Skin of body (tissue), 2 donors: ENCODE results near the gene ATP1A2. TPM values are rescaled to one million over a fixed set of nuclear protein-coding genes. Genes with fewer than 3 reads are reported as not detected.
A peak's percentile ranks its signal among the peaks of the same experiment; 100 is the strongest.
"Not testable (repeated sequence)": the region's sequence is repeated elsewhere in the genome, so short reads cannot be mapped to it uniquely, and the experiment has no call there.

Experiments
- DNase-seq: peaks from one replicate; lab custom pipeline; 2025; lab: John Stamatoyannopoulos, UW
- total RNA-seq: library from RNA; depleted of rRNA; stranded (reverse); fragments of >200 nt; gene quantifications from one replicate; pipeline ENCODE4 v1.2.3, GENCODE V29; 2014

Gene ATP1A2
- total RNA-seq, 1 donor from 2014 or later = 20.7 TPM

DNA sequence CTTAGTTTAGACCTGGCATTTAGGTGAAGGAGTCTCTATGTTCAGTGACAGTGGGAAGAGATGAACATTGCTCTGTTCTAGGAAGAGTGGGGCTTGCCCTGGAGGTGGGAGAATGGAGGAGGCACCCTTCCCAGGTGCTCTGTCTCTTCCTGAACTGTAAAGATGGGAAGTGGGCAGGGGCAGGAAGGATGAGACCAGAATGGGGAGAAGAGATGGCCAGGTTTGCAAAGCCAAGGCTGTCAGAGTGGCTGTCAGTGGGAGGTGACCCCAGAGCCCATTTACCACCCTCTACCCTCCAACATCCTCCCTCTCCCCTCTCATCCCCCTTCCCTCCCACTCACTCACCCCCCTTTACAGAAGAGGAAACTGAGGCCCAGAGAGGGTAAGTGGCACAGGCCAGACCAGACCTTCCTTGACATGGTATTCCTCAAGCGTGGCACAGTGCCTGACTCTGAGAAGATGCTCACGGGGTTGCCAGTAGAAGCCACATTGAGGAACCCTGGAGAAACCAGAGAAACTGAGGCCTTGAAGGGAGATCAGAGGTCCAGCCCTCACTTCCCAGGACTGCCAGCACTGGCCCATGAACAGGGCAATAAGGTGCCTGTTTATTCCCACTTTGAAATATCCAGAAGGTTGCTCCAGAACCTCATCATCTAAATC lies 15.7 kb upstream of the ATP1A2 start:
- no peak for DNase-seq

DNA sequence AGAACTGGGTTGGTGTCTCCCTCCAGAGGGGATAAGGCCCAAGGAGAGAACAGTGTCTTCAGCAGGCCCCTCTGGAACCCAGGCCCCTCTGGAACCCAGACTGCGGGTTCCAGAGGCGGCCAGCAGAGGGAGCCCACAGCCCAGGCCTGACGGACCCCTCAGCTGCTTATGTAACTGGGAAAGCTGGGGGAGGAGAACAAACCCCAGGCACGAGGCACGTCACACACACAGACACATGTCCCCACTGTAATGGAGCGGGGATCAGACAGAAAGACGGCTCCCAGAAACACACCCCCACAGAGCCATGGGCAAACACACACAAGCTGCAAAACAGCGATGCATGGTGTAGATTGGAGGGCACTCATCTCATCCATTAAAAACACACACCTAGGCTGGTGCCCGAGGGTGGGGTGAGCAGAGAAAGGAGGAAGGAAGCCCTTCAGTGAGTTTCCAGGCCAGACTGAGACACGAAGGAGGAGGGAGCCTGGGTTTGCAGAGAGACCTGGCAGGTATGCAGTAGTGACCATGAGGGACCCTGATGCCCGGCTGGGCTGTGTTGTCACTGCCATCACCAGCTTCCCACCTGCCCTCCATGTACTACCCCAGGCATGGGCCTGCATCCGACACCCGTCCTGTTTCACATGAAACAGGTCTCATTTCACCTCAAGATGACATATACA lies 14.4 kb upstream of the ATP1A2 start:
- DNase-seq = peak; percentile 53

DNA sequence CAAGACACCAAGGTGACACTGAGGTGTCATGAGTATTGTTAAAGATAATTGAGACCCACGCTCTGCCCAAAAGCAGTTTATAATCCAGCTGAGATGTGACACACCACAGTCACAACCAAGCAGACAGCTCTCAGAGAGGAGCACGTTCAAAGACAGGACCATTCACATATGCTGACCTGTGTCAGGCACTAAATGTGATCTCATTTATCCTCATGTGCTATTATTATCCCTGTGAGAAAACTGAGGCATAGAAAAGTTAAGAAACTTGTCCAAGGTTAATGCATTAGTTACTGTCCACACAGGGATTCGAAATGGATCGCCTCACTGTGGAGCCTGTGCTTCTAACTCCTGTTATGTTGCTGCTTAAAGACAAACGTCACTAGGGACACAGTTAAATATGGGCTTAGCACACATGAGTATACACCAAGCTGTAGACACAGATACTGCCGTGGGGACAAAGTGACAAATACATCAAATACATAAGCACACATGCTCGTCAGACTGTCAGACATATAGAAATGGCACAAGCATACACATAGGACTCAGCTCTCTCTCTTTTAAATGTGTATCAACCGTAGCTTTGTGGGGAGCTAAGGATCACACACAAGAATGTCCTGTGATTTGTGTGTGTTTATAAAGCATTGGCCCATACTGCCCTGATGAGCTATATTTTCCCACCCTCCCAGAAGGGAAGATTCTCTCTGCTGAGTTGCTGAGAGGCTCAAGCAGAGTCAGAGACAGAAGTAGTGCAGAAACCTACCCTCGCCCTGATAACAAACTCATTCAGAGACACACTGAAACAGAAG lies 13.6 kb upstream of the ATP1A2 start:
- peak; percentile 16 for DNase-seq

DNA sequence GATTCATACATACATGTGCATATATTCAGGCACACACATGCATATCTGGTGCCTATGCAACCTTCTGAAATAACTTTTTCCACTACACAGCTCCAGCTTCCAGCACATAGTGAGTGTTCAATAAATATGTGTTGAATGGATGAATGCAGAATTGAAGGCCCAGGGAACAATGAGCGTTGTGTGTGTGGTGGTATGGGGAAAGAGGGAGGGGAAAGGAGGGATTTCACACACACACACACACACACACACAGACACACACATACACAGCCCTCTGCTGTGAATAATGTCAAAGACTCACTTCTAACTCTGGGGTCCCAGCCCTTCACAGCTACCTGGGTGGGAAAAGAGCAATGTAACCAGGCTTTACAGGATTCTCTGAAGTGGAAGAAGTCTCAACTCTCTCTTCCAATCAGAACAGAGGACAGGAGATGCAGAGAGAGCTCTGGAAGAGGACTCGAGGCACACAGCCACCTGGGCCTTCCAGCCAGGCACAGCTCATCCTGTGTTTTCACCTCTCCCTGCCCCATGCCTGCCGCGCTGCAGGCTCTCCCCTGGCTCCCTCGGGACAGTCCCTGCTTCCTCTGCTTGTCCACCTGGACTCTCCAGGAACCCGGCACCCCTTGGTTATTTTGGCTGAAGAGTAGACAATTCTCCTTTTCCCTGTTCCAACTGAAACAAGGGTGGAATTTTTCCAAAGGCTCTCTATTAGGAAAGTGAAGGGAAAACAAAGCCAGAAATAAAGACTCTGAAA lies 11.7 kb upstream of the ATP1A2 start:
- no peak for DNase-seq

DNA sequence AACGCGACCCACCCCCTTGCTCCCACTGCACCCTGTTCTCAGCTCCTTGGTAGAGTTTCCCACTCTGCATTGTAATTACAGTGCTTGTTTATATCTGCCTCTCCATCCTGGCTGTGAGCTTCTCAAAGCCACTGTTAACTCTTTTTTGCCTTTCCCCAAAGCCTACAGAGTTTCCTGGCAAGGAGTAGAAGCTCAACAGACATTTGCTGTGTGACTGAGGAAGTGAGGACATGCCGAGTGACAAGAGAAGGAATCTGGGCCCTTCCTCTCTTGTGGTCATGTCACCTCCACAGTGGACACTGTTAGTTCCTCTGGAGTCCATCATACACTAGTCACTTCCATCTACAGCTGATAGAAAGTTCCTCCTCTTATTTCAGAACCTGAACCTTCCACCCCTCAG lies 11.1 kb upstream of the ATP1A2 start:
- DNase-seq = no peak

DNA sequence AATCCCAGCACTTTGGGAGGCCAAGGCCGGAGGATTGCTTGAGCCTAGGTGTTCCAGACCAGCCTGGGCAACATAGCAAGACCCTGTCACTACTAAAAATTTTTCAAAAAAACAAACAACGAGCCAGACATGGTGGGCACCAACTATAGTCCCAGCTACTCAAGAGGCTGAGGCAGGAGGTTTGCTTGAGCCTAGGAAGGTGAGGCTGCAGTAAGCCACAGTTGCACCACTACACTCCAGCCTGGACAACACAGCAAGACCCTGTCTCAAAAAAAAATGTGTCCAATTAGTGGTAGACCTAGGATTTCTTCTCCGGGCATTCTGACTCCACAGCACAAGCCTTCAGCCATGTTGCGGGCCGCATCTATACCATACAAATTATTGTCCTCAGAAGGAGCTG lies 10.4 kb upstream of the ATP1A2 start:
- no peak for DNase-seq

DNA sequence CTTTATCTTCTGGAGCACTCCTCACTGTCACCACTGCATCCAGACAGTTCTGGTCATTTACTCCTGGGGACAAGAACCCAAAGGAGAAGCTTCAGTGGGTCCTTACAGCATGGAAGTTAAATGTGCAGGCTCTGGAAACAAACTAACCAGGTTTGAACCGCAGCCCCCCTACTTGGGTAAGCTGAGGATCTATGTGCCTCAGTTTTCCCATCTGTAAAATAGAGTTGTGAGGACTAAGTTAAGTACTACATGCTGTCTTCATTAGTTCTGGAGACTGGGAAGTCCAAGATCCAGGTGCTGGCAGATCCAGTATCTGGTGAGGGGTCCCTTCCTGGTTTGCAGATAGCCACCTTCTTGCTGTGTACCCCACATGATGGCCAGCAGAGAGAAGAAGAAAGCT lies 8.0 kb upstream of the ATP1A2 start:
- DNase-seq = no peak

DNA sequence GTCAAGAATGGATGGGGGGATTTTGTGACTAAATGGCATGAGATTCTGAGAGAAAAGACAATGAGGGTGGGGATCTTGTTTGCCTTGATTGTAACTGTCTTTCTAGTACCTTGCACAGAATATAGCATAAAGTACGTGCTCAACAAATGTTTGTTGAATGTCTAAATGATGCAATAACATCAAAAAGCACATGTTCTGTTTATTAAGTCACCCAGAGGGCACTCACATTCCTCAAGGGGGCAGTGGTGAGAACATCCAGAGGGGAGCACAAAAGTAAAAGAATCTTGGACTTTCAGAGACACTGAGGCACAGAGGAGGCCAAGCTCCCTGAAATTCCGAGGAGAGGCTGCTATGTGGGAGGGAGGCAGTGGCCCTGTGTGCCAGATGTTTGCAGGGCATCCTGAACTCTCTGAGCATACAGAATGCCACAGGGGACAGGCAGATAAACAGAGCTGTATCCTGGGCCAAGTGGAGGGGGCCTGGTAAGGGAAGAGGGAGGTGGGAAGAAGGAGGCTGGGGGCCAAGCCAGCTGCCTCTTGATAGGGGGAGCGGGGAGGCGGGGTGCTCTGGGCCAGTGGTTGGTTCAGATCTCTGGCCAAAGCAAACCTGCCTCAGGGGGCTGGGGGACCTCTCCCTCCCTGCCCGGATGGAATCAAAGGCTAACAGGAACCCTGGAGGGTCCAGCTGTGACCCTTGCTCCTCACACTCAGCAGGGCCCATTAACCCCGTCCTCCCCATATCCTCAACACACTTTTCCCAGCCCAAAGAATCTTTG lies 6.5 kb upstream of the ATP1A2 start:
- peak; percentile 50 for DNase-seq

DNA sequence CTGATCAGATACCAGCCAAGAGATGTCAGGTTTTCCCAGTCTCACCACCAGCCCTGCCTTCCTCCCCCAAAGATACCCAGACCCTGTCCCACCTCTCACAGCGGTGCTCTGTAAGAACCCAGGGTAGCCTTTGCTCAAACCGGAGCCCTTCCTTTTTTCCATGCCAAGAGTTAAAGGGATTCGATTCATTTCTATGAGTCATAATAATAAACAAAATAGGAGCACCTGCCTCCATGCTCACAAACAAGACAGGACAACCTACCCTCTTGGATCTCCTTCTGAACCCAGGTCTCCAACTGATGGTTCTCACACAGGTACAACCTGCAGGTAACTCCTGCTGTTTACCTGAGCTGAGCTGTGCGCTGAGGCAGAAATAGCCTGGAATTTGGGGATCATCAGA lies 5.9 kb upstream of the ATP1A2 start:
- DNase-seq = no peak

DNA sequence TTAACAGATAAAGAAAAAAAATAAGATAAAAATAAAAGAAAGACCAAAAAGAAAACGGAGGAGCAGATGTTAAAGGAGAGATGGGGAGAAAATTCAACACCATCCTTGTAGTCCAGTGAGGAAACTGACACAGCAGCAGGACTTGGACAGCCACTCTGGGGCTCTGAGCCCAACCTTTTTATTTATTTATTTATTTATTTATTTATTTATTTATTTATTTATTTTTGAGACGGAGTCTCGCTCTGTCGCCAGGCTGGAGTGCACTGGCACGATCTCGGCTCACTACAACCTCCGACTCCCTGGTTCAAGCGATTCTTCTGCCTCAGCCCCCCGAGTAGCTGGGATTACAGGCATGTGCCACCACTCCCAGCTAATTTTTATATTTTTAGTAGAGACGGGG lies 4.1 kb upstream of the ATP1A2 start:
- DNase-seq = not testable (repeated sequence)

DNA sequence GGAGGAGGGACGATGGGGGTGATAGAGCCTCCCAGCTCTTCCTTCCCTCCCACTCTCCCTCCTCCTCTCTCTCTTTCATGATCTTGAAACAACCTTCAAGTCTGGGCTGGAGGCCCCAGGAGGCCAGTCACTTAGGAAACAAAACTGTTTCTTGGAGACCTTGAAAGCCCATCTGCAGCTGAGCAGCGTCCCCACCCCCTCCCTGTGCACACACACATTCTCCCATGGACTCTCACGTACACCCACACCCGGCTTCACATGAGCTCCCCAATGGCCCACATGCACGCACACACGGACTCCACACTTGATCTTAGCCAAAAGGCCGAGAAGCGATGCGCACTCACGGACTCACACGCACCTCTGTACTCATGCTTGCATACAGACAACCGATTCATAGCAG lies 3.2 kb upstream of the ATP1A2 start:
- DNase-seq = peak; percentile 48

DNA sequence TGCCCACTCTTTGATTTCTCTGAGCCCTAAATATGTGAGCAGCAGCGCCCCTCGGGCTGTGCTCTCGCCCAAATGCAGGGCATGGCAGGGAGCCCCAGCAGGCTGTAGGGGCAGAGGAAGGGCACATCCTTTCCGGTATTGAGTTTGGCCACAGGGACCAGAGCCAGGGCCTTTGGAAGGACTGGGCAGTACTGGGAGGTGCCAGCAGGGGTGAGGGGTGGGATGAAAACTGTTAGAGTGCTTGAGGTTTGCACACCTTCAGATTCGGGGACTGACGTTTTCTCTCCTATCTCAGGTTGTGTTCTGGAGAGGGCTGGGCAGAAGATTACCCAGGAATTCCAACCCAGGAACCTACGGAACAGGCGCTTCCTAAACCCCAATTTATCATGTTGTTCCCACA lies 2.2 kb upstream of the ATP1A2 start:
- DNase-seq = no peak

DNA sequence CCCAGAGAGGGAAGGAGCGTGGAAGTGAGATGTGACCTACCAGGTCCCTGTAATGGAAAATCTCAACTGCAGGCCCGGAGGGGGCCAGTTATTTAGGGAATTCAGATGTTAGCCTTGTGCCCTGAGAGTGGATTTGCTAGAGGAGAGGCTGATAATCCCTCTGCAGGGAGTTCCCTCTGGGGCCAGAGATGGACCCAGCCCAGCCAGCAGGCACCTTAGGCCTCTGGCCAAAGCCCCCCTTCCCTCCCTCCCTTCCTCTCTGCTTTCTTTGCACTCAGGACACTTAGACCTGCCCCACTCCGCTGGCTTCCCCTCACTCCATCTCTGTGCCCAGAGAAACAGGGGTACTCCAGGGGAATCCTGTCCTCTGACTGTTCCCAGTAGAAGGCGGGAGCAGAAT lies 1.5 kb upstream of the ATP1A2 start:
- DNase-seq = no peak

DNA sequence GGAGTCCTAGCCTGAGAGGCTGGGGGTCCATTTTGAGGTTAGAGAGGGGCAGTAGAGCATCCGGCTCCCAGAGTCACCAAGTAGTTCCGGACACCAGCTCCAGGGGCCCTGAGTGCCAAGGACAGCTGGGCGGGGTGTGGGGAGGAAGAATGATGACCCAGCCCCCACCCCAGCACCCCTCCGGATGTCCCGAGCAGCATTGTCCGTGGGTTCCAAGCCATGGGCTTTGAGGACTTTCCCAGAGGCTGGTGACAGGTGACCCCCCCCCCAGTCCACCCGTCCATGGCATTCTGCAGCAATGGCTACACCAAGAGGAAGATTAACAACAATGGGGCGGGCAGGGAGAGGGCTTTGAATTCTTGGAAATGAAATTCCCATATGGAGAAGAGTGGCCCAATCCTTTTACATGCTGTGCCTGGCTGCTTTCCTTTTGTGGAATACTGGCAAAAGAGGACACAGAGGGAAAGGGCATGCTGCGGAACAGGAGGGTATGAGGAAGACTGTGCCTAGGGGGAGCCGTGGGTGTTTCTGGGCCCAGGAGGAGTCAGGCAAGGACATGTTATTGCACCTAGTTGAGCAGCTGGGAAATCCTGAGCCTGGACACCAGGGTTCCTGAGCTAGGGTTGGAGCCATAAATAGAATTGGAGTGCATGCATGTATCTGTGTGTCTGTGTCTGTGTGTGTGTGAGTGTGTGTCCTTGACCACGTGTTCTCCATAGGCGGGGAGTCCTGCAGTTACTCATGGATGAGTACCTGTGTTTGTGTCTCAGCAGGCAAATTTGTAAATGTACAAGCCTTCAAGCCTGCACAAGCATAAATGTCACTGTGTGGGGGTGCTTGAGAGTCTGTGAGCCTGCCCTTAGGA lies 956 bp downstream of the ATP1A2 start:
- no peak for DNase-seq

DNA sequence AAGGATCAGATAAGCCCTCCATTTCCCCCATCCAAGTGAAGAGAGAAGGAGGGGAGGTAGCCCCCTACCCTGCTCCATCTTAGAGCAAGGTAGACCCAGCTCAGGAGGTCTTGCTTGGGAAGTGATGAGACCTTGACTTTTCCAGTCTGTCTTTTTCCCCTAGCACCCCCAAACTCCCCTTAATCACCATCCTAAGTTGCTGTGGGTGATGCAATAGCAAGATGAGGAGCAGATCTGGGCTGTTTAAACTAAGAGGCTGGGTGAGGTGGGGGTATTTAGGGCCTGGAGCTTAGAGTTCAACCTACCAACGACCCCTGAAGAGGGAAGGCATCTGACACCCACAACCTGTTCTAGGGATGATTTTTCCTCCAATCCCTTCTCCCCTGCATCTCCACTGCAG lies 1.7 kb downstream of the ATP1A2 start:
- no peak for DNase-seq

DNA sequence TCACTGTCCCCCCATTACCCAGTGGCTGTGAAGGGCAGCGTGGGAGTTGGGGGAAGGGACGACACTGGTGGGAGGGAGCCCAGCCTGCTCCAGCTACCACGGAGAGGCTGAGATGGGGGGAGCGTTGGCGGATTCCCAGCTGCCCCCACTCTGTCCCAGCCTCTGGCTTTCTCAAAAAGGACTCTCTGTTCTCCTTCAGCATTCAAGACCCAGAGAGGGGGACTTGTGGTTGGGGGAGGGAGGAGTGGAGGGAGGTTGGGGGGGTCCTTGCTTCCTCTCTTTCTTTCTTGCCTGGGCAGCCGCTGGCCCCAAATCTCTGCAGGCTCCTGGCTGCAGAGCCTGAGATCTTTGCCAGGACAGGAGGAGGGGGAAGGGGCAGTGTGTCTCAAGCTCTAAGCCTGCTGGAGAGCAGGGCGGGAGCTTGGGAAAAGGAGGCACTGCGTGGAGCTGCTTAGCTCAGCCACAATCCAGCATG lies 2.2 kb downstream of the ATP1A2 start:
- DNase-seq = no peak

DNA sequence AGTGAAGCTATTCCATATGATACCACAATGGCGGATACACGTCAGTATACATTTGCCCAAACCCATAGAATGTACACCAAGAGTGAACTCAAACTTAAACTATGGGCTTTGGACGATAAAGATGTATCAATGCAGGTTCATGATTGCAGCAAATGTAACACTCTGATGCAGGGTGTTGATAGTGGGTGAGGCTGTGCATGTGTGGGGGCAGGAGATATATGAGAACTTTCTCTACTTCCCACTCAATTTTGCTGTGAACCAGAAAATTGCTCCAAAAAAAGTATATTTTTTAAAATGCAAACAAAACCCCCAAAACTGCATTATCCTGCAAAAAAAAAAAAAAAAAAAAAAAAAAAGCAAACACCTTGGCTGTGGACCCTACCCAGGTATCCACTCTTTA lies 3.4 kb downstream of the ATP1A2 start:
- no peak for DNase-seq

DNA sequence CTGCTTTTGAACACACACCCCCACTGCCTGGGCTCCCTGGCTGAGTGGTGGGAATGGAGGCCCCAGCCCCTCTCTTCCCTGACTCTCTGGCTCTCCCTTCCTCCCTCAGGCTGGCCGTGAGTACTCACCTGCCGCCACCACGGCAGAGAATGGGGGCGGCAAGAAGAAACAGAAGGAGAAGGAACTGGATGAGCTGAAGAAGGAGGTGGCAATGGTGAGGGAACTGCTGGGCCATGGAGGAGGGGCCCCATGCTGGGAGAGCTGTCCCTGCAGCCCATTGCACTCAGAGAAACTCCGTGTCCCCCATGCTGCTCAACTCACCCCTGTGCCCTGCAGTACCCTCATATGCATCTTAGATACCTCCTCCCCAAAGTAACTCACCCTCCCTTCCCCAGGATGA lies 5.2 kb downstream of the ATP1A2 start:
- DNase-seq = no peak

DNA sequence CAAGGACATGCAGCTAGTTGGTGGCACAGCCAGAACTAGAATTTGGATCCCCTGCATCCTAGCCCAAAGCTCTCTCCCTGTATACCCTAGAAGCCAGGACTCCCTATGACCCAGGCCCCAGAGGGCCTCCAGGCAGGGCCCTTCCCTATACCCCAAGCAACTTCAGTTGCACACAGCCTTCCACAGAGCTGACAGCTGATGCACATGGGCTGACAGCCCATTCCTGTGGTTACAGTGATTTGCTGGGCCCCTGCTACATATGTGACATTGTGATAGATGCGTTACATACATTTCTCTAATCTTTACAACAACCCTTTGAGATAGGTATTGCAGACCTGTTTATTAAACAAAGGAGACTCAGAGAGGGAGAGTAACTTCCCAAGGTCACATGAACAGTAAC lies 5.8 kb downstream of the ATP1A2 start:
- no peak for DNase-seq

DNA sequence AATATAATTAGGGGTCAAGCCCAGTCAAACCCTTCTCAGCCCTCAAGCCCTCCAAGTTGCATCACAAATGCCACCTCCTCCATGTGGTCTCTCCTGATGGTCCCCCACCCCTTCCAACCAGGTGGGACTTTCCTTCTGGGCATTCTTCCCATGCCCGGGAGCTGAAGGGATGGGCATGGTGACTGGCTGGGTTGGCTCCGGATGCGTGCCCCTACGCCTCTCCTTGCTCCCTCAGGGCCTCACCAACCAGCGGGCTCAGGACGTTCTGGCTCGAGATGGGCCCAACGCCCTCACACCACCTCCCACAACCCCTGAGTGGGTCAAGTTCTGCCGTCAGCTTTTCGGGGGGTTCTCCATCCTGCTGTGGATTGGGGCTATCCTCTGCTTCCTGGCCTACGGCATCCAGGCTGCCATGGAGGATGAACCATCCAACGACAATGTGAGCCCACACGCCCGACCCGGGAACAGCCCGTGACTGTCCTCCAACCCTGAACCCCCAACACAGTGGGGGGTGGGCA lies 7.5 kb downstream of the ATP1A2 start:
- no peak for DNase-seq
